Measurements from ENCODE around the gene COG8. TPM values are rescaled to one million over a fixed set of nuclear protein-coding genes. Genes with fewer than 3 reads are reported as not detected.
"Not testable (repeated sequence)": the region's sequence is repeated elsewhere in the genome, so short reads cannot be mapped to it uniquely, and the experiment has no call there.

The COG8 gene
- total RNA-seq, 1 experiment from 2014 or later: 33.5 TPM

DNA sequence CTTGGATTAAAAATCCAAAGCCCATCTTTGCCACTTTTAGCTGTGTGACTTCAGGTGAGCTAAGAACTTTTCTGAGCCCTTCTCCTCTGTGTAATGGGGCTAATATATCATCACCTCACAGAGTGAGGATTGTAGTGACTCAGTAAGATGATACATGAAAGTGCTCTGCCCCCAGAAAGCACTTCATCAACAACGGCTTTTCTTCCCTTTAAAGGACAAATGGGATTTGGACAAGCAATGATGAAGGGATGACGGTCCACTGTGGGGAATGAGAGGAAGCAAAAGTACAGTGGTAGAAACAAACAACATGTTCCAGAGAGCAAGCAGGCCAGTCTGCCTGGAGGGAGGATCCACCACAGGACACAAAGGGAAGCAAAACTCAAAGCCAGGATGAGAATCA is 26.5 kb upstream of the COG8 start:
- no peaks in the 10 kb centered on the region for H3K27me3 ChIP-seq (replicated peaks)
- no peaks in the 10 kb centered on the region for H3K4me1 ChIP-seq (replicated peaks)
- DNase-seq (ENCODE audit: low read depth in 1 of 2, low spot score in 2 of 2): no peak
- H3K27ac ChIP-seq: no peak overlapping the region
- H3K9me3 ChIP-seq (replicated peaks): no peaks in the 10 kb centered on the region
- peaks cover 83% of the 10 kb centered on the region for H3K36me3 ChIP-seq
- no peak overlapping the region for H3K4me3 ChIP-seq

GRCh38 chr16:69364088-69364487 is 24.7 kb upstream of the COG8 start:
- Histone ChIP-seq H3K27ac (no peak overlapping the region), H3K27me3 (replicated peaks) (no peaks in the 10 kb centered on the region), H3K4me1 (replicated peaks) (no peaks in the 10 kb centered on the region), H3K36me3 (peaks cover 72% of the 10 kb centered on the region), H3K9me3 (replicated peaks) (no peaks in the 10 kb centered on the region), H3K4me3 (no peak overlapping the region)
- no peak for DNase-seq (ENCODE audit: low read depth in 1 of 2, low spot score in 2 of 2)

DNA sequence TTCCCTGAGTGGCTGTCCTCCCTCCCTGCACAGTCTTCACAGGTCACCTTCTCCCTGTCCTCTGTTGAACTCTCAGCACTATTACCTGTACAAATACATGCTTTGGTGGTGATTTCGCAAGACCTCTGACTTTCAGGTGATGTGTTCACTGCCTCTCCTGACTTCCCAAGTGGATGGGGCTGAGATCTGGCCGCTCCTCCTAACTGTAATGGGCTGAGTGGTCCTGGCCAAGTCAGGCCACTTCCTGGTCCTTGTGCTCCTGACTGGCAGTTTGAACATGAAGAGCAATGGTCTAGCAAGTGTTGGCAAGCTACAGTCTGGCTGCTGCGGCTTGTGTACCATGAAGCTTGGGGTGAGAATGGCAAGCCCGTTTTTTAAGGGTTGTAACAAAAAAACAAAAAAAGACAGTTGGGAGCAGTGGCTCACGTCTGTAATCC is 23.9 kb upstream of the COG8 start:
- Histone ChIP-seq H3K4me1 (replicated peaks) (no peaks in the 10 kb centered on the region), H3K36me3 (peaks cover 64% of the 10 kb centered on the region), H3K27me3 (replicated peaks) (no peaks in the 10 kb centered on the region), H3K9me3 (replicated peaks) (no peaks in the 10 kb centered on the region), H3K4me3 (no peak overlapping the region), H3K27ac (no peak overlapping the region)
- no peak for DNase-seq (ENCODE audit: low read depth in 1 of 2, low spot score in 2 of 2)

DNA sequence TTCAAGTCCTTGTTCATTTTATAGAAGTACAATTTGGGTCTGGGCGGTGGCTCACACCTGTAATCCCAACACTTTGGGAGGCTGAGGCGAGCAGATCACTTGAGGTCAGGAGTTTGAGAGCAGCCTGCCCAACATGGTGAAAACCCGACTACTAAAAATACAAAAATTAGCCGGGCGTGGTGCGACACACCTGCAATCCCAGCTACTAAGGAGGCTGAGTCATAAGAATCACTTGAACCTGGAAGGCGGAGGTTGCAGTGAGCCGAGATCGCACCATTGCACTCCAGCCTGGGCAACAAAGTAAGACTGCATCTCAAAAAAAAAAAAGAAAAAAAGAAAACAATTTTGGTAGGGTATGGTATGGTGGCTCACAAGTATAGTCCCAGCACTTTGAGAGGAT is 20.7 kb upstream of the COG8 start:
- H3K27me3 ChIP-seq (replicated peaks); H3K9me3 ChIP-seq (replicated peaks); H3K27ac ChIP-seq; H3K4me3 ChIP-seq; DNase-seq (ENCODE audit: low read depth in 1 of 2, low spot score in 2 of 2); H3K4me1 ChIP-seq (replicated peaks): not testable (repeated sequence)
- peaks cover 45% of the 10 kb centered on the region for H3K36me3 ChIP-seq

GRCh38 chr16:69351309-69352027 is 12.1 kb upstream of the COG8 start, which contains the start of gene TMED6:
TSS of gene TMED6 (minus strand) at chr16:69351786. CDS start at chr16:69351753, 33 bp downstream.
- peaks cover 29% of the 10 kb centered on the region for H3K36me3 ChIP-seq
- H3K4me3 ChIP-seq: no peak within 1 kb of the TSS
- no peak for DNase-seq (ENCODE audit: low read depth in 1 of 2, low spot score in 2 of 2)

GRCh38 chr16:69350536-69351133 is 11.3 kb upstream of the COG8 start:
- DNase-seq (ENCODE audit: low read depth in 1 of 2, low spot score in 2 of 2): no peak
- Histone ChIP-seq H3K4me3 (no peak overlapping the region), H3K27ac (no peak overlapping the region), H3K27me3 (replicated peaks) (no peaks in the 10 kb centered on the region), H3K9me3 (replicated peaks) (no peaks in the 10 kb centered on the region), H3K36me3 (peaks cover 26% of the 10 kb centered on the region), H3K4me1 (replicated peaks) (no peaks in the 10 kb centered on the region)

More at GRCh38 chr16:69351309-69352027, 12.1 kb upstream of the COG8 start, which contains the start of gene TMED6:
- H3K9me3 ChIP-seq (replicated peaks): no peaks in the 10 kb centered on the region
- no peaks in the 10 kb centered on the region for H3K4me1 ChIP-seq (replicated peaks)
- H3K27ac ChIP-seq: no peak within 1 kb of the TSS
- no peaks in the 10 kb centered on the region for H3K27me3 ChIP-seq (replicated peaks)

- Histone ChIP-seq H3K4me3 (no peak overlapping the region), H3K27ac (no peak overlapping the region), H3K9me3 (replicated peaks) (no peaks in the 10 kb centered on the region), H3K27me3 (replicated peaks) (no peaks in the 10 kb centered on the region), H3K36me3 (peaks cover 25% of the 10 kb centered on the region), H3K4me1 (replicated peaks) (no peaks in the 10 kb centered on the region)
- DNase-seq (ENCODE audit: low read depth in 1 of 2, low spot score in 2 of 2): no peak
Measured at GRCh38 chr16:69349536-69349935, 10.2 kb upstream of the COG8 start.

DNA sequence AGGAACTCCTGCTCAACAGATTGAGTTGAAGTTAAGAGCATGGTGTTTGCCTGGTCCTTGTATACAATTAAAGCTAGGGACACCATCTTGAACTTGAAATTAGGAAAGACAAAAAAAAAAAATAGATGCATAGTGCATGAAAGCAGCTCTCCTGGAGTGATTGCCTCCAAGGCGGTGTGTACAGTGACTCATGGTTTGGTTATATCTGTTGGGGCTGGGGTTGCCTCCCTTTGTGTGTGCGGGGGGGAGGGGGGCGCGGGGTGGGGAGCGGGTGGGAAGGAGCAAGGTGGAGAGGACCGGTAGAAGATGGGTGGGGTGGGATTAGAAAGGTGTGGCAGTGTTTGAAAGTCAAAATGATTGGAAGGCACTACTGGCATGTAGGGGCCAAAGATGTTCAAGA is 8.9 kb upstream of the COG8 start:
- Histone ChIP-seq H3K4me3 (no peak overlapping the region), H3K36me3 (peaks cover 29% of the 10 kb centered on the region), H3K27ac (no peak overlapping the region), H3K9me3 (replicated peaks) (no peaks in the 10 kb centered on the region), H3K4me1 (replicated peaks) (no peaks in the 10 kb centered on the region), H3K27me3 (replicated peaks) (no peaks in the 10 kb centered on the region)
- DNase-seq (ENCODE audit: low read depth in 1 of 2, low spot score in 2 of 2): no peak

- Histone ChIP-seq H3K27me3 (replicated peaks) (no peaks in the 10 kb centered on the region), H3K4me3 (no peak overlapping the region), H3K27ac (no peak overlapping the region), H3K36me3 (peaks cover 40% of the 10 kb centered on the region), H3K4me1 (replicated peaks) (no peaks in the 10 kb centered on the region), H3K9me3 (replicated peaks) (no peaks in the 10 kb centered on the region)
- no peak for DNase-seq (ENCODE audit: low read depth in 1 of 2, low spot score in 2 of 2)
Measured at GRCh38 chr16:69346683-69347082, 7.3 kb upstream of the COG8 start.

- Histone ChIP-seq H3K27me3 (replicated peaks) (no peaks in the 10 kb centered on the region), H3K36me3 (peaks cover 48% of the 10 kb centered on the region), H3K9me3 (replicated peaks) (no peaks in the 10 kb centered on the region), H3K4me1 (replicated peaks) (no peaks in the 10 kb centered on the region; the same call in 1 of the 2 replicates), H3K27ac (no peak overlapping the region), H3K4me3 (no peak overlapping the region)
- no peak for DNase-seq (ENCODE audit: low read depth in 1 of 2, low spot score in 2 of 2)
Measured at GRCh38 chr16:69345923-69346322, 6.6 kb upstream of the COG8 start.

- H3K27ac ChIP-seq: no peak overlapping the region
- H3K27me3 ChIP-seq (replicated peaks): no peaks in the 10 kb centered on the region
- no peaks in the 10 kb centered on the region; the same call in 1 of the 2 replicates for H3K4me1 ChIP-seq (replicated peaks)
- H3K9me3 ChIP-seq (replicated peaks): no peaks in the 10 kb centered on the region
- H3K4me3 ChIP-seq: no peak overlapping the region
- peaks cover 50% of the 10 kb centered on the region for H3K36me3 ChIP-seq
- no peak for DNase-seq (ENCODE audit: low read depth in 1 of 2, low spot score in 2 of 2)
Measured at GRCh38 chr16:69344171-69344570, 4.8 kb upstream of the COG8 start.

DNA sequence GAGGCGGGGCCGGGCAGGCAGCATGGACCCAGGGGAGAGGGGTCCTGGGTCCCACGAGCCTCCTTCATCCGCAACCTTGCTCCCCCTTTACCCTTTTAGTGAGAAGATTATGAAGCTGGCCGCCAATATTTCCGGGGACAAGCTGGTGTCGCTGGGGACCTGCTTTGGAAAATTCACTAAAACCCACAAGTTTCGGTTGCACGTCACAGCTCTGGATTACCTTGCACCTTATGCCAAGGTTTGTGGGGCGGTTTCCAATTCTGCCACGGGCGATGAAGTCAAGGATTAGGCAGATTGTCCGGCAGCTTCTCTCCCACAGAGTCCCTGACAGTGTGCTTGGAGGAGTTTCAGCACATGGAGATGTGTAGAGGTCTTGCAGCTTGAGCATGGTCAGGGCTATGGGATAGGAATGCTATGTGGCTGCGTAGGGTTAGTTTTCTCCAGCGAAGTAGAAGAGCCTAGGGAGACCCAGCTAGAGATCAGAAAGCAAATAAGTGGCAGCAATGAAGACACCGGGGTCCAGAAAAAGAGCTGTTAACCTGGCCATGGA is 806 bp upstream of the COG8 start:
- Histone ChIP-seq H3K36me3 (peaks cover 55% of the 10 kb centered on the region), H3K27ac (peak overlapping the region; percentile 37), H3K9me3 (replicated peaks) (no peaks in the 10 kb centered on the region), H3K4me1 (replicated peaks) (peaks cover 7% of the 10 kb centered on the region), H3K27me3 (replicated peaks) (no peaks in the 10 kb centered on the region), H3K4me3 (peak overlapping the region; percentile 86)
- no peak for DNase-seq (ENCODE audit: low read depth in 1 of 2, low spot score in 2 of 2)

DNA sequence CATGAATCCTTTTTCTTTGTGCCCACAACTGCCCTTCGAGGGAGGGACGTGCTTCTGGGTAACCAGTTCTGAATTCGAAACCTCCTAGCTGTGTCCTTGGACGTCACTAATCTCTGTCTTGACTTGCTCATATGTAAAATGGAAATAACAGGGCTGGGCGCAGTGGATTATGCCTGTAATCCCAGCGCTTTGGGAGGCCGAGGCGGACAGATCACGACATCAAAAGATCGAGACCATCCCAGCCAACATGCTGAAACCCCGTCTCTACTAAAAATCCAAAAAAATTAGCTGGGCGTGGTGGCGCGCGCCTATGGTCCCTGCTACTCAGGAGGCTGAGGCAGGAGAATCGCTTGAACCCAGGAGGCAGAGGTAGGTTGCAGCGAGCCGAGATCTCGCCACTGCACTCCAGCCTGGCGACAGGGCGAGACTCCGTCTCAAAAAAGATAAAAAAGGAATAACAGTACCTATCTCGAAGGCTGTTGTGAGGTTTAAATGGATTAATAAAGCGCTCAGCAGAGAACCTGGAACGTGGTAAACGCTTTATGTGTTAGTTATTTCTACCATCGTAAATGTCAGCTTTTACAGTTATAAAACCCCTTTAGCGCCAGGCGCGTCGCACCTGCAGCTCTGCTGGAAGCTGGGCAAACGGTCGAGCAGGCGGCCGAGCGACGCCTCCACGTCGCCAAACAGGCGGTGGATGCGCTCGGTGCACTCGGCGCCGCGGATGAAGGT is 641 bp downstream of the COG8 start:
- Histone ChIP-seq H3K4me1 (replicated peaks) (peaks cover 7% of the 10 kb centered on the region), H3K9me3 (replicated peaks) (no peaks in the 10 kb centered on the region), H3K36me3 (peaks cover 63% of the 10 kb centered on the region), H3K27me3 (replicated peaks) (no peaks in the 10 kb centered on the region), H3K27ac (no peak overlapping the region; the same call in 1 of the 2 replicates), H3K4me3 (peak overlapping the region; percentile 86)
- DNase-seq (ENCODE audit: low read depth in 1 of 2, low spot score in 2 of 2): peak in 1 of 2 experiments; percentile 65

GRCh38 chr16:69334696-69335095 is 4.7 kb downstream of the COG8 start:
- 0 out of 2 replicates have a peak, but pooled peaks cover 3% of the 10 kb centered on the region for H3K9me3 ChIP-seq (replicated peaks)
- peaks cover 59% of the 10 kb centered on the region for H3K36me3 ChIP-seq
- peaks cover 19% of the 10 kb centered on the region for H3K4me1 ChIP-seq (replicated peaks)
- no peak overlapping the region for H3K4me3 ChIP-seq
- DNase-seq (ENCODE audit: low read depth in 1 of 2, low spot score in 2 of 2): no peak
- H3K27ac ChIP-seq: no peak overlapping the region
- no peaks in the 10 kb centered on the region for H3K27me3 ChIP-seq (replicated peaks)
